ENCODE measurements around the gene KRT16. TPM values are rescaled to one million over a fixed set of nuclear protein-coding genes. Genes with fewer than 3 reads are reported as not detected.
A peak's percentile ranks its signal among the peaks of the same experiment; 100 is the strongest.
"Not testable (repeated sequence)": the region's sequence is repeated elsewhere in the genome, so short reads cannot be mapped to it uniquely, and the experiment has no call there.

KRT16 gene
- total RNA-seq, 1 donor from 2014 or later: not detected

DNA sequence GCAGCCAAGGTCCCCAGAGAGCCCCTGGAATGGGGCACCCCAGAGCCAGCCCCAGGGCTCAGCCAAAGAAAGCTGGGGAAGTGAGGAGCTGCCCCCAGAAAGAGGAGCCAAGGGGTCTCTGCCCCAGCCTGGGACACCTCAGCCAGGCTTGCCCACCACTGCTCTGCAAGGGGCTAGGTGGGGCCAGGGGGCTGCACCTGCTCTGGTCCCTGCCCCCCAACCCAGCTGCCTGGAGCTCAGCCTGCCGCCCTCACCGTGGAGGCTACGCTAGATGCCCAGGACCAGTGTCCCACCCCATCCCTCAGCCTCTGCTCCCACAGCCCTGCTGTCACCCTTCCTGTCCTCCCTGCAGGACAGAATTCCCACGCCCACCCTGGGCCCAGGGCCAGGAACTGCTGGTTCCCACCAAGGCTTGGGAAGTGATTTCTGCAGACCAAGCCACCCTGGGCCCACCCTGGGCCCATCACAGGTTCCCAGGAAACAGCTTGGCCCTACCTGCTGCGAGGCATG is 39.9 kb upstream of the KRT16 start:
- intact Hi-C loops (cut with micrococcal nuclease): no loop called here
- DNase-seq (ENCODE audit: low spot score): no peak
- Mint-ChIP-seq H3K9me3 (no peaks in the 10 kb centered on the region), H3K27ac (no peak overlapping the region), H3K27me3 (ENCODE audit: low read depth) (no peaks in the 10 kb centered on the region), H3K4me3 (ENCODE audit: low read depth) (no peak overlapping the region), H3K4me1 (ENCODE audit: low read depth) (peaks cover 7% of the 10 kb centered on the region), H3K36me3 (ENCODE audit: low read depth) (no peaks in the 10 kb centered on the region)

DNA sequence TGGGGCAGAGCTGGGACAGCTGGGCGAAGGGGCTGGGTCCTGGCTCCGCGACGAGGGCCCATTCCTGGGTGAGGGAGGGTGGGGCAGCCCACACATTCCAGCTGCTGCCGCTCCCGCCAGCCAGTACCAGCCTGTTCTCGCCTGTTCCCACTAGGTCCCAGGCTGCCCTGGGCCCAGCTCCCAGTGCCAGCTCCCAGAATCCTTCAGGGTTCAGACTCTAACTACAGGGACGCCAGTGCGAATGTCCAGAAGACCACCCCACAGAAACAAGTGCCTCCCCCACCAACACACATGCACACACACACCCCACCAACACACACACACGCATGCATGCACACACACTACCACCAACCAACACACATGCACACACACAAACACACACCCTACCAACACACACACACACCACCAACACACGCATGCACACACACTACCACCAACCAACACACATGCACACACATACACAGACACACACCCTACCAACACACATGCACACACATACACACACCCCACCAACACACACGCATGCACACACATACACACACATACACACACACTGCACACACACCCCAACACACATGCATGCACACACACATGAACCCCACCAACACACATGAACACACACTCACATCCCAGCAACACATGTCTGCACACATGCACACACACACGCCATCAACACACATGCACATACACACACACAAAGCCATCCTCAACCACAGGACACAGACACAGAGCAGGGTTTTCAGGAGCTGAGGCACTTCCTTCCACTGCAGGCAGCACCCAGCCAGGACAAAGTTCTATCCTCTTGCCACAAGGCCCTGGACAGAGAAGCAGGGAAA is 39.3 kb upstream of the KRT16 start:
- no peaks in the 10 kb centered on the region for H3K27me3 Mint-ChIP-seq (ENCODE audit: low read depth)
- H3K36me3 Mint-ChIP-seq (ENCODE audit: low read depth): no peaks in the 10 kb centered on the region
- intact Hi-C loops (cut with micrococcal nuclease): no loop called here
- H3K4me1 Mint-ChIP-seq (ENCODE audit: low read depth): peaks cover 7% of the 10 kb centered on the region
- DNase-seq (ENCODE audit: low spot score): no peak
- H3K9me3 Mint-ChIP-seq: no peaks in the 10 kb centered on the region
- no peak overlapping the region for H3K4me3 Mint-ChIP-seq (ENCODE audit: low read depth)
- no peak overlapping the region for H3K27ac Mint-ChIP-seq

DNA sequence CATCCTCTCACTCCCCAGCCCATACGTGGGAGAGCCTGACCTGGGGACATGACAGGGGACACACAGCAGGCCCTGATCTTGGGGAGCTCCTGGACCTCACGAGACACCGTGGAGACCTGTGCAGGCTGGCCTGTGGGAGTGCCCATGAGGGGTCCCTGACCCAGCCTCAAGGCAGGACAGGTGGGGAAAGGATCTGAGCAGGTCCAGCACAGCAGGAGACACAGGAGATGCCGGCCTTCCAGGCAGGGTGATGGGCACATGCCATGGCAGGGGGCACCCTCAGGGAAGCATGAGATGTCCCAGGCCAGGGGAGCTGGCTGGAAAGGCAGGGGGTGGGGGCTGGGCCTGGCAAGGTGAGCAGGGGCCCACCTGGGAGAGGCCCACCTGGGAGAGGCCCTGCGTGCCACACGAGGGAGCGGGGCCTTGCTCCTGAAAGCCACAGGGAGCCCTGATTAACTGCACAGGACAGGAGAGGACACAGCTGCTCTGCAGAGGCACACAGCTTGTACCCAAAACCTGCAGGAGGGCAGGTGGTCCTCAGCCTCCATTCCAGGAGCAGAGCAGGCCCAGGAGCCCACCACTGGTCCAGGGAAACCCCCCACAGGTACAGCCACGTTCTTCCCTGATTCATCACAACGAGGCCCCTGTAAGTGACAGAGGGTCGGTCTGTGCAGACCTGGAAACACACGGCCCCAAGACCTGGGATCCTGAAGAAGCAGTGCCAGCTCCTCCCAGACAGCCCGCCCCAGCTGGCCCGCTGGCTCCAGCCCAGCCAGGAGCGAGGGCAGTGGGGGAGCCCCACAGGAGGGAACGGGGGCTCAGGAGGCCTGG is 38.4 kb upstream of the KRT16 start:
- intact Hi-C loops (cut with micrococcal nuclease): no loop called here
- H3K4me3 Mint-ChIP-seq (ENCODE audit: low read depth): no peak overlapping the region
- H3K9me3 Mint-ChIP-seq: no peaks in the 10 kb centered on the region
- H3K36me3 Mint-ChIP-seq (ENCODE audit: low read depth): no peaks in the 10 kb centered on the region
- no peak for DNase-seq (ENCODE audit: low spot score)
- H3K27ac Mint-ChIP-seq: no peak overlapping the region
- H3K27me3 Mint-ChIP-seq (ENCODE audit: low read depth): peaks cover under 1% of the 10 kb centered on the region
- peaks cover 7% of the 10 kb centered on the region for H3K4me1 Mint-ChIP-seq (ENCODE audit: low read depth)

- Mint-ChIP-seq H3K4me1 (ENCODE audit: low read depth) (peaks cover 7% of the 10 kb centered on the region), H3K4me3 (ENCODE audit: low read depth) (no peak overlapping the region), H3K9me3 (no peaks in the 10 kb centered on the region), H3K36me3 (ENCODE audit: low read depth) (no peaks in the 10 kb centered on the region), H3K27ac (no peak overlapping the region), H3K27me3 (ENCODE audit: low read depth) (peaks cover 2% of the 10 kb centered on the region)
- intact Hi-C loops (cut with micrococcal nuclease): loop anchor here (5.0 kb wide), 2 partner anchors 233 to 743 kb away; no protein-coding TSS in a partner anchor
- DNase-seq (ENCODE audit: low spot score): no peak
These were observed 37.5 kb upstream of the KRT16 start for GRCh38 chr17:41649923-41650519.

DNA sequence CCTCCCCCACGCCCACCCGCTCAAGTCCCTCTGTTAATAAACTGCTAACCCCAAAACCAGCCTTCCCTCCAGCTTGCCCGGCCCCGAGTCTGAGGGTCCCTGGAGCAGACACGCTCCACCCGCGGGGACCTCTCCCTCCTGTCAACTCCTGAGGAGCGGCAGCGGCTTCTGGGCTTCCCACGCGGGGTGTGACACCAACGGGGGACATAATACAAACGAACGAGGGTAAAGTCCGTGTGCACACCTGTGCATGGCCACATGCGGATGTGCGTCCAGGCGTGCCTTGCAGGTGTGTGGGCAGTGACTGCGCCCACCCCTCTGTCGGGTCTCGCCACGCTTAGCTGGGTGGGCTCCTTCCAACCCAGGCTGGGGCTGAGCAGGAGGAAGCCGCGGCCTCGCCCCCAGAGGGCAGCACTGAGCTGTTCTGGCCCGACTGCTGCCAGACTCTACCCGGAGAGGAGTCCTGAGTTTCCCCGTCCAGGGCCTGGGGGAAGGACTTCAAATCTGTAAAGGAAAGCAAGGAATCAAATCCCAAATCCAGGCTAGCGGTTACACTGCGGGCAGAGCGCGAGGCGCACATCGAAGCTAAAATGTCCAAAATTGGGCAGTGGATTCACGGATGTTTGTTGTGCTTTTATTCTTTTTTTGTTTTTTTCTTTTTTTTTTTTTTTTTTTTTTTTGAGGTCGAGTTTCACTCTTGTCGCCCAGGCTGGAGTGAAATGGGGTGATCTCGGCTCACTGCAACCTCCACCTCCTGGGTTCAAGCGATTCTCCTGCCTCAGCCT is 36.0 kb upstream of the KRT16 start:
- Mint-ChIP-seq H3K4me1 (ENCODE audit: low read depth) (peaks cover 7% of the 10 kb centered on the region), H3K9me3 (no peaks in the 10 kb centered on the region), H3K4me3 (ENCODE audit: low read depth) (peak overlapping the region; percentile 51), H3K27me3 (ENCODE audit: low read depth) (peaks cover 2% of the 10 kb centered on the region), H3K36me3 (ENCODE audit: low read depth) (no peaks in the 10 kb centered on the region), H3K27ac (peak overlapping the region; percentile 51)
- peak; percentile 74 for DNase-seq (ENCODE audit: low spot score)
- intact Hi-C loops (cut with micrococcal nuclease): loop anchor here (1.0 to 5.0 kb wide), 4 partner anchors 14 to 741 kb away; no protein-coding TSS in a partner anchor

GRCh38 chr17:41647940-41648410 is 35.4 kb upstream of the KRT16 start:
- H3K36me3 Mint-ChIP-seq (ENCODE audit: low read depth): no peaks in the 10 kb centered on the region
- H3K27me3 Mint-ChIP-seq (ENCODE audit: low read depth): peaks cover 4% of the 10 kb centered on the region
- H3K9me3 Mint-ChIP-seq: no peaks in the 10 kb centered on the region
- no peak overlapping the region for H3K27ac Mint-ChIP-seq
- H3K4me1 Mint-ChIP-seq (ENCODE audit: low read depth): peaks cover 7% of the 10 kb centered on the region
- peak; percentile 76 for DNase-seq (ENCODE audit: low spot score)
- intact Hi-C loops (cut with micrococcal nuclease): loop anchor here (1.0 to 5.0 kb wide), 4 partner anchors 14 to 741 kb away; no protein-coding TSS in a partner anchor
- peak overlapping the region; percentile 1 for H3K4me3 Mint-ChIP-seq (ENCODE audit: low read depth)

DNA sequence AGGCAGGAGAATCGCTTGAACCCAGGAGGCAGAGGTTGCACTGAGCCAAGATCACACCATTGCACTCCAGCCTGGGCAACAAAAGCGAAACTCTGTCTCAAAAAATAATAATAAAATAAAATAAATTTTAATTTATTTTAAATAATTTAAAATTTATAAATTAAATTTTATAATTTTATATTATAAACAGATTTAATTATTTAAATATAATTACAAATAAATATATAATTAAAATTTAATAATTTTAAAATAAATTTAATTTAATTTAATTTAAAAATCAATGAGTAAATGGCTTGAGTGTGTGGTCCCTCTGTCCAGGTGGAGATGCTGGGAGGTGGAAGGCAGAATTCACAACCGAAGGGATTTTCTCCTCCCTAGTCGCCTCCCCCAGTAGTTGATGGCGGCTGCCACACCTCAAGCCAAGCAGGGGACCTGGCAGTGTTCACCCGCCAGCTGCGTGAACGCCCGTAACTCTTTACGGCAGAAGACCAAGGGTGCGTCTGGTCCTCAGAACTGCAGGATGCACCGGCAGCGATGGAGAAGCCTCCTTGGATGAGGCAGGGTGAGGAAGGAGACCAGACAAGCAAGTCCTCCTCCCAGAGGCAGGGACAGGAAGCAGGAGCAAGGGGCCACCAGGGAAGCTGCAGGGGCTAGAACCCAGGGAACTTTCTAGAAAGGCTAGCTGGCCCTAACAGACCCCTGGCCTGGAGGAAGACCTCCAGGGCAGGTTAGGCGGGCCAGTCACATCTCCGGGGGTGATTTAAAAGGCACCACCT is 34.7 kb upstream of the KRT16 start:
- Mint-ChIP-seq H3K4me3 (ENCODE audit: low read depth) (no peak overlapping the region), H3K4me1 (ENCODE audit: low read depth) (peaks cover 7% of the 10 kb centered on the region), H3K9me3 (no peaks in the 10 kb centered on the region), H3K36me3 (ENCODE audit: low read depth) (no peaks in the 10 kb centered on the region), H3K27ac (no peak overlapping the region), H3K27me3 (ENCODE audit: low read depth) (peaks cover 4% of the 10 kb centered on the region)
- no peak for DNase-seq (ENCODE audit: low spot score)
- intact Hi-C loops (cut with micrococcal nuclease): loop anchor here (5.0 kb wide), 2 partner anchors 230 to 740 kb away; no protein-coding TSS in a partner anchor

DNA sequence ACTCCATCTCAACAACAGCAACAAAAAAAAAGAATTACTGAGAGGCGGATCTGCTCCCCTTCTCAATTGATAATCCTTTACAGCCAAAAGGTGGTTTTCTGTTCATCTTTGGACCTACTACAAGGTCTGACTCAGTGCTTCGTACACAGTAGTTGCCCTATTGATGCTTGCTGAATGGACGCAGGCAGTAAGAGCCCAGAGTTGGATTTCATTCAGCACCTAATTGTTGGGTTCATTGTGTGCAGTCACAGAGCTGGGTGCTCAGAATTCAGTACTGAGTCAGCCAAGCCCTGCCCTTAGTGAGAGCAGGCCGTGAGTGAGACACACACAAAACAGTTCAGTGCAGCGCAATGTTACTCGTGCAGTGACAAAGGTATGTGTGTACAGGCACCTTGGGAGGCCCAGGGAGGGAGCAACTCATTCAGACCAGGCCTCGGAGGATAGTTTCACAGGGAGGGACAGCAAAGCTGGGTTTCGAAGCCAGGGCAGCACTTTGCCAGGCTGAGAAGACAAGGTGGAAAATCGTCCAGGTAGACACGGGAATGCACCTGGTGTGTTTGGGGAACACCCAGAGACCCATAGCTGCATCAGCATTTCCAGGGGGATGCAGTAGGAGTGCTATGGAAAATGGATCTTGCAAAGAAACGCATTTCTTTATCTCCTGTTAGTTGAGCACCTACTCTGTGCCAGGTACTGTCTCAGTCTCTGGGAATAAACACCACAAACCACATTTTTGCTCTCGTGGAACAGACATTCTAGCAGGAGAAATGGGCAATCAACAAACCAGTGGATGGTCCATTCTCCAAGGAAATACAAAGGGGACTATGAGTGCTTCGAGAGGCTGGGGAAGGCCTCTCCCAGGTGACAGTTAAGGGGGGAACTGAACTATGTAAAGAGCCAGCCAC is 29.9 kb upstream of the KRT16 start:
- Mint-ChIP-seq H3K4me1 (ENCODE audit: low read depth) (no peaks in the 10 kb centered on the region), H3K4me3 (ENCODE audit: low read depth) (no peak overlapping the region), H3K27ac (no peak overlapping the region), H3K27me3 (ENCODE audit: low read depth) (peaks cover 4% of the 10 kb centered on the region), H3K9me3 (no peaks in the 10 kb centered on the region), H3K36me3 (ENCODE audit: low read depth) (no peaks in the 10 kb centered on the region)
- no peak for DNase-seq (ENCODE audit: low spot score)
- intact Hi-C loops (cut with micrococcal nuclease): no loop called here

- intact Hi-C loops (cut with micrococcal nuclease); H3K27me3 Mint-ChIP-seq (ENCODE audit: low read depth); H3K27ac Mint-ChIP-seq; H3K9me3 Mint-ChIP-seq; H3K36me3 Mint-ChIP-seq (ENCODE audit: low read depth); DNase-seq (ENCODE audit: low spot score); H3K4me3 Mint-ChIP-seq (ENCODE audit: low read depth); H3K4me1 Mint-ChIP-seq (ENCODE audit: low read depth): not testable (repeated sequence)
These were observed 28.0 kb upstream of the KRT16 start for GRCh38 chr17:41640596-41640995.

DNA sequence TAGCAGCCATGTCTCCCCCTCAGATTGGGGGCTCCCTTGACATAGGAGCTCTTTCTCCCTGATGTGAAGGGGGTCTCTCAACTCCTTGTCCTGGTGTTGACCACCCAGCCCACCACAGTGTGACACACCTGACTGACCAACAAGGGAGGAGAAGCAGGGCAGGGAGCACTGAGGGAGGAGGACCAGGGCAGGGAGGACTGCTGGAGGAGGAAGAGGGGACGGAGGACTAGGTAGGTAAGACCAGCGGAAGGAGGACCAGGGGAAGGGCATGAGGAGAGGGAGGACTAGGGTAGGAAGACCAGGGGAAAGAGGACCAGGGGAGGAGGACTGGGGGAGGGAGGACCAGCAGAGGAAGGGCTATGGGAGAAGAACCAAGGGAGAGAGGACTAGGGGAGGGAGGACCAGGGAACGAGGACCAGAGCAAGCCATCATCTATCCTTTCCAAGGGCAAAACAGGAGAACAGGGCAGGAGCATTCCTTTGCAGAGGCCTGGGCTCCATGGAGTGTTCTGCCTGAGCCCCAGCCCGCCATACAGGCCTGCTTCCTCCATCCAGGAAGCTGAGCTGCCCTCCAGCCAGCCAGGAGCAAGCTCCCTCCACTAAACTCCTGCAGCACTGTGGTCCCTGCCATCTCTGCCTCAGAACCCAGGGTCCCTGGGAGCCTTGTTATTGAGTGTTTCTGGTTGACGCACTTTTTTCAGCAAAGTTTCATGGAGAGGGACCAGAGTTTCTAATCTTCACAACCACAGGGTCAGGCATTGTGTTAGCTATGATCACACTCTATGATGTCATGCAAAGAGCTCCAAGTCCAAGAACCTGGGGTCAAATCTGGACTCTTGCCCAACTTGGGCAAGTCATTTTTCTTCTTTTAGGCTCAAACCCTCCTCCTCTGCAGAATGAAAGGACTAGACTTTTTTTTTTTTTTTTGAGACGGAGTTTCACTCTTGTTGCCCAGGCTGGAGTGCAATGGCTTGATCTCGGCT is 27.2 kb upstream of the KRT16 start:
- no peak for DNase-seq (ENCODE audit: low spot score)
- no peaks in the 10 kb centered on the region for H3K9me3 Mint-ChIP-seq
- no peak overlapping the region for H3K4me3 Mint-ChIP-seq (ENCODE audit: low read depth)
- peaks cover 2% of the 10 kb centered on the region for H3K27me3 Mint-ChIP-seq (ENCODE audit: low read depth)
- intact Hi-C loops (cut with micrococcal nuclease): no loop called here
- no peak overlapping the region for H3K27ac Mint-ChIP-seq
- no peaks in the 10 kb centered on the region for H3K4me1 Mint-ChIP-seq (ENCODE audit: low read depth)
- no peaks in the 10 kb centered on the region for H3K36me3 Mint-ChIP-seq (ENCODE audit: low read depth)

Data from activated T-helper 2 cell treated with anti-CD3 and anti-CD28 coated beads, Interferon-gamma antibody, Interleukin-2, Interleukin-4, amounts not matched to agents 10 μg/mL and 5 μg/mL and 100 μg/mL, durations not matched to agents 14 hours and 24 hours and 36 hours (primary cell).